Inferior parietal cortex (tissue), 1 donor: Measurements from ENCODE around the gene UNC50.
"Not testable (repeated sequence)": the region's sequence is repeated elsewhere in the genome, so short reads cannot be mapped to it uniquely, and the experiment has no call there.

Experiments used
- DNase-seq: peaks from one replicate; pipeline ENCODE4 v3.0.0-alpha.2; 2016; ENCODE audit errors: extremely low spot score

Gene UNC50

GRCh38 chr2:98576666-98577312, 31.6 kb upstream of the UNC50 start:
- no peak for DNase-seq

GRCh38 chr2:98577313-98577712, 31.1 kb upstream of the UNC50 start:
- DNase-seq: no peak

GRCh38 chr2:98578231-98578630, 30.2 kb upstream of the UNC50 start:
- no peak for DNase-seq

- no peak for DNase-seq
Observed at GRCh38 chr2:98579926-98580325, 28.5 kb upstream of the UNC50 start.

- no peak for DNase-seq
Observed at GRCh38 chr2:98580656-98581284, 27.6 kb upstream of the UNC50 start.

- DNase-seq: no peak
Observed at GRCh38 chr2:98582523-98582922, 25.9 kb upstream of the UNC50 start.

- no peak for DNase-seq
Observed at GRCh38 chr2:98583276-98583675, 25.1 kb upstream of the UNC50 start.

- DNase-seq: no peak
Observed at GRCh38 chr2:98583816-98584618, 24.4 kb upstream of the UNC50 start.

GRCh38 chr2:98585386-98585785, 23.0 kb upstream of the UNC50 start:
- no peak for DNase-seq

GRCh38 chr2:98586551-98587140, 21.7 kb upstream of the UNC50 start:
- no peak for DNase-seq

- DNase-seq: no peak
Observed at GRCh38 chr2:98588880-98589431, 19.4 kb upstream of the UNC50 start.

GRCh38 chr2:98589489-98589888, 18.9 kb upstream of the UNC50 start:
- DNase-seq: no peak

- no peak for DNase-seq
Observed at GRCh38 chr2:98592565-98592964, 15.8 kb upstream of the UNC50 start.

GRCh38 chr2:98594665-98595064, 13.7 kb upstream of the UNC50 start:
- not testable (repeated sequence) for DNase-seq

GRCh38 chr2:98598781-98599428, 9.5 kb upstream of the UNC50 start:
- DNase-seq: no peak

- DNase-seq: no peak
Observed at GRCh38 chr2:98601532-98602132, 6.8 kb upstream of the UNC50 start.

GRCh38 chr2:98604547-98604946, 3.8 kb upstream of the UNC50 start:
- no peak for DNase-seq

GRCh38 chr2:98605076-98605475, 3.3 kb upstream of the UNC50 start:
- DNase-seq: no peak

GRCh38 chr2:98606431-98606830, 2.0 kb upstream of the UNC50 start:
- DNase-seq: no peak

GRCh38 chr2:98607104-98607503, 1.3 kb upstream of the UNC50 start:
- no peak for DNase-seq

GRCh38 chr2:98607741-98608115, 661 bp upstream of the UNC50 start:
- peak; percentile 23 for DNase-seq
